SK-N-SH (cell line): ENCODE measurements around the gene DACT2. TPM values are rescaled to one million over a fixed set of nuclear protein-coding genes. Genes with fewer than 3 reads are reported as not detected.

Experiments
- CTCF ChIA-PET: fragments of 300-600, 350-600 bp; formaldehyde crosslinking; extraction: SDS; loops from one replicate; lab custom pipeline; 2021; lab: Yijun Ruan, JAX
- POLR2A ChIA-PET: fragments of 350-600 bp; sonication (Branson Sonifier 250); formaldehyde crosslinking; extraction: SDS; loops from one replicate; lab custom pipeline; 2020; ENCODE audit warnings: antibody characterized with exemption, inconsistent platforms; lab: Yijun Ruan, JAX
- DNase-seq: peaks from one replicate; pipeline ENCODE4 v3.0.0; 2012
- H2AFZ ChIP-seq: fragments of 200-600 bp; sonication (generic); 2 replicates; pipeline ENCODE4 v1.8.1; 2016; ENCODE audit warnings: antibody characterized with exemption, mild to moderate bottlenecking, low read depth
- H3F3A ChIP-seq: fragments of 200-600 bp; sonication (generic); replicated peaks from 2 replicates; pipeline ENCODE3; 2016; ENCODE audit warnings: antibody characterized with exemption, mild to moderate bottlenecking; ENCODE audit not compliant: insufficient read depth
- H3K27ac ChIP-seq, 2 experiments: fragments of 200-500 bp in 1 of 2; fragments of 200-600 bp in 1 of 2; sonication (Bioruptor generic) in 1 of 2; sonication (generic), shearing (Covaris generic) in 1 of 2; 2 replicates each; pipeline versions ENCODE4 v1.5.1 to v1.6.1; 2014 to 2016; ENCODE audit warnings: low read depth in 2 of 2, inconsistent platforms in 1 of 2, low read length in 1 of 2, mild to moderate bottlenecking in 1 of 2, mixed read lengths in 1 of 2
- H3K27me3 ChIP-seq: fragments of 200-600 bp; sonication (generic), shearing (Covaris generic); 2 replicates; pipeline ENCODE4 v1.6.1; 2016; ENCODE audit warnings: mixed run types; ENCODE audit not compliant: insufficient read depth
- H3K36me3 ChIP-seq, 2 experiments: fragments of 200-500 bp in 1 of 2; fragments of 200-600 bp in 1 of 2; sonication (Bioruptor generic) in 1 of 2; sonication (generic) in 1 of 2; replicated peaks in 1 of 2; 2 replicates each; pipeline versions ENCODE3 to v1.5.1; 2014 to 2016; ENCODE audit warnings: low read length in 1 of 2, mild to moderate bottlenecking in 1 of 2; ENCODE audit not compliant: insufficient read depth in 2 of 2, control insufficient read depth in 1 of 2
- H3K4me1 ChIP-seq, 2 experiments: fragments of 200-500 bp in 1 of 2; fragments of 200-600 bp in 1 of 2; sonication (Bioruptor generic) in 1 of 2; sonication (generic), shearing (Covaris generic) in 1 of 2; 2 replicates each; pipeline versions ENCODE4 v1.5.1 to v1.6.1; 2014 to 2016; ENCODE audit warnings: low read depth in 1 of 2, low read length in 1 of 2, mixed run types in 1 of 2; ENCODE audit not compliant: insufficient read depth in 2 of 2, control insufficient read depth in 1 of 2
- H3K4me2 ChIP-seq: fragments of 200-600 bp; sonication (generic), shearing (Covaris generic); 2 replicates; pipeline ENCODE4 v1.6.1; 2017; ENCODE audit warnings: mixed run types
- H3K4me3 ChIP-seq, 2 experiments: fragments of 200-500 bp in 1 of 2; fragments of 200-600 bp in 1 of 2; sonication (Bioruptor generic) in 1 of 2; sonication (generic), shearing (Covaris generic) in 1 of 2; 2 replicates each; pipeline versions ENCODE4 v1.5.1 to v1.8.1; 2014 to 2016; ENCODE audit warnings: low read depth in 2 of 2, inconsistent platforms in 1 of 2, low read length in 1 of 2, mild to moderate bottlenecking in 1 of 2, mixed read lengths in 1 of 2, moderate library complexity in 1 of 2
- H3K79me2 ChIP-seq: fragments of 200-600 bp; sonication (generic); 2 replicates; pipeline ENCODE4 v1.8.1; 2017; ENCODE audit warnings: mild to moderate bottlenecking; ENCODE audit not compliant: insufficient read depth
- H3K9ac ChIP-seq: fragments of 200-600 bp; sonication (generic); 2 replicates; pipeline ENCODE4 v1.6.1; 2017; ENCODE audit warnings: mixed run types
- H3K9me2 ChIP-seq: fragments of 200-600 bp; sonication (generic); 2 replicates; pipeline ENCODE4 v1.6.1; 2017; ENCODE audit warnings: mixed run types
- H3K9me3 ChIP-seq: fragments of 200-600 bp; sonication (generic); 2 replicates; pipeline ENCODE4 v1.6.1; 2017; ENCODE audit warnings: mixed run types, mild to moderate bottlenecking, moderate library complexity
- H4K20me1 ChIP-seq: fragments of 200-600 bp; sonication (generic); 2 replicates; pipeline ENCODE4 v1.6.1; 2017; ENCODE audit warnings: mild to moderate bottlenecking, mixed run types; ENCODE audit not compliant: insufficient read depth
- CHD2 ChIP-seq: fragments of 150-350 bp; IDR thresholded peaks from 2 replicates; pipeline ENCODE4 v1.6.1; 2018; ENCODE audit warnings: low read length; ENCODE audit not compliant: partially characterized antibody
- CTCF ChIP-seq: fragments of 200-600 bp; sonication (generic); IDR thresholded peaks from 2 replicates; pipeline ENCODE4 v1.6.1; 2017; ENCODE audit warnings: antibody characterized with exemption, mild to moderate bottlenecking, moderate library complexity
- EP300 ChIP-seq, 2 experiments: IDR thresholded peaks; 2 replicates each; pipeline versions ENCODE4 v1.4.0 to v1.6.1; 2012; ENCODE audit warnings: borderline replicate concordance in 1 of 2, low read depth in 1 of 2, low read length in 1 of 2
- FOSL2 ChIP-seq: IDR thresholded peaks from 2 replicates; pipeline ENCODE4 v1.4.0; 2012; ENCODE audit warnings: low read depth, mild to moderate bottlenecking, moderate library complexity, borderline replicate concordance
- FOXM1 ChIP-seq: IDR thresholded peaks from 2 replicates; pipeline ENCODE4 v1.4.0; 2012; ENCODE audit warnings: low read depth, mild to moderate bottlenecking
- GABPA ChIP-seq: IDR thresholded peaks from 2 replicates; pipeline ENCODE4 v1.4.0; 2012; ENCODE audit warnings: low read depth, mild to moderate bottlenecking
- JUND ChIP-seq: IDR thresholded peaks from 2 replicates; pipeline ENCODE4 v1.4.0; 2012
- NFIC ChIP-seq: IDR thresholded peaks from 2 replicates; pipeline ENCODE4 v1.4.0; 2012; ENCODE audit warnings: borderline replicate concordance
- NRF1 ChIP-seq: IDR thresholded peaks from 2 replicates; pipeline ENCODE4 v1.6.1; 2012; ENCODE audit warnings: low read depth, mild to moderate bottlenecking, low read length
- POLR2AphosphoS5 ChIP-seq: IDR thresholded peaks from 2 replicates; pipeline ENCODE4 v1.6.1; 2012; ENCODE audit warnings: low read depth, low read length
- RAD21 ChIP-seq: IDR thresholded peaks from 2 replicates; pipeline ENCODE4 v1.6.1; 2012; ENCODE audit warnings: mild to moderate bottlenecking, low read length
- RCOR1 ChIP-seq: fragments of 150-350 bp; IDR thresholded peaks from 2 replicates; pipeline ENCODE4 v1.6.1; 2017; ENCODE audit warnings: antibody characterized with exemption, low read length
- RFX5 ChIP-seq: IDR thresholded peaks from 2 replicates; pipeline ENCODE4 v1.6.1; 2012; ENCODE audit warnings: mild to moderate bottlenecking, improper control_type of control experiment, low read length
- RXRA ChIP-seq: IDR thresholded peaks from 2 replicates; pipeline ENCODE4 v1.4.0; 2012; ENCODE audit warnings: low read depth, mild to moderate bottlenecking, borderline replicate concordance
- SIN3A ChIP-seq: IDR thresholded peaks from 2 replicates; pipeline ENCODE4 v1.6.1; 2012; ENCODE audit warnings: low read depth, mild to moderate bottlenecking, low read length, moderate library complexity, borderline replicate concordance
- SMC3 ChIP-seq: IDR thresholded peaks from 2 replicates; pipeline ENCODE4 v1.6.1; 2012; ENCODE audit warnings: low read depth, low read length, improper control_type of control experiment
- TCF12 ChIP-seq: IDR thresholded peaks from 2 replicates; pipeline ENCODE4 v1.4.0; 2012
- ZBTB33 ChIP-seq: IDR thresholded peaks from 2 replicates; pipeline ENCODE4 v1.4.0; 2012; ENCODE audit warnings: low read depth, borderline replicate concordance
- WGBS: methylation state at CpG from one replicate; pipeline ENCODE4 v1.1.6; 2017; ENCODE audit warnings: low lambda C conversion rate; 5-methylcytosine and 5-hydroxymethylcytosine counted together
- polyA plus RNA-seq, 3 experiments: library from polyadenylated mRNA; depleted of rRNA; stranded (reverse); fragments of >200 nt; gene quantifications; 2 replicates each; pipeline ENCODE4 v1.2.3, GENCODE V29; 2012
- TF ChIP-seq, protein P1 (sequence below): IDR thresholded peaks from 2 replicates; pipeline ENCODE4 v1.6.1; 2012; ENCODE audit warnings: mild to moderate bottlenecking, low read depth, low read length, moderate library complexity
- TF ChIP-seq, protein P2 (sequence below): fragments of 150-350 bp; IDR thresholded peaks from 2 replicates; pipeline ENCODE4 v1.6.1; 2017; ENCODE audit warnings: antibody characterized with exemption, low read length, low read depth, borderline replicate concordance
- TF ChIP-seq, protein P3 (sequence below): fragments of 150-350 bp; IDR thresholded peaks from 2 replicates; pipeline ENCODE4 v1.6.1; 2016; ENCODE audit warnings: mild to moderate bottlenecking, low read depth, low read length

The DACT2 gene
- polyA plus RNA-seq, 1 of the 3 experiments (the other 2 are of a cell fraction), result not detected

- TF ChIP-seq NRF1 (no peak), FOXM1 (no peak), NFIC (no peak), RFX5 (no peak)
- TF ChIP-seq, protein P1, sequence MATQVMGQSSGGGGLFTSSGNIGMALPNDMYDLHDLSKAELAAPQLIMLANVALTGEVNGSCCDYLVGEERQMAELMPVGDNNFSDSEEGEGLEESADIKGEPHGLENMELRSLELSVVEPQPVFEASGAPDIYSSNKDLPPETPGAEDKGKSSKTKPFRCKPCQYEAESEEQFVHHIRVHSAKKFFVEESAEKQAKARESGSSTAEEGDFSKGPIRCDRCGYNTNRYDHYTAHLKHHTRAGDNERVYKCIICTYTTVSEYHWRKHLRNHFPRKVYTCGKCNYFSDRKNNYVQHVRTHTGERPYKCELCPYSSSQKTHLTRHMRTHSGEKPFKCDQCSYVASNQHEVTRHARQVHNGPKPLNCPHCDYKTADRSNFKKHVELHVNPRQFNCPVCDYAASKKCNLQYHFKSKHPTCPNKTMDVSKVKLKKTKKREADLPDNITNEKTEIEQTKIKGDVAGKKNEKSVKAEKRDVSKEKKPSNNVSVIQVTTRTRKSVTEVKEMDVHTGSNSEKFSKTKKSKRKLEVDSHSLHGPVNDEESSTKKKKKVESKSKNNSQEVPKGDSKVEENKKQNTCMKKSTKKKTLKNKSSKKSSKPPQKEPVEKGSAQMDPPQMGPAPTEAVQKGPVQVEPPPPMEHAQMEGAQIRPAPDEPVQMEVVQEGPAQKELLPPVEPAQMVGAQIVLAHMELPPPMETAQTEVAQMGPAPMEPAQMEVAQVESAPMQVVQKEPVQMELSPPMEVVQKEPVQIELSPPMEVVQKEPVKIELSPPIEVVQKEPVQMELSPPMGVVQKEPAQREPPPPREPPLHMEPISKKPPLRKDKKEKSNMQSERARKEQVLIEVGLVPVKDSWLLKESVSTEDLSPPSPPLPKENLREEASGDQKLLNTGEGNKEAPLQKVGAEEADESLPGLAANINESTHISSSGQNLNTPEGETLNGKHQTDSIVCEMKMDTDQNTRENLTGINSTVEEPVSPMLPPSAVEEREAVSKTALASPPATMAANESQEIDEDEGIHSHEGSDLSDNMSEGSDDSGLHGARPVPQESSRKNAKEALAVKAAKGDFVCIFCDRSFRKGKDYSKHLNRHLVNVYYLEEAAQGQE, result no peak
Observed at GRCh38 chr6:168260420-168260987, 59.1 kb downstream of the DACT2 start (continued).

GRCh38 chr6:168258795-168259194 is 60.8 kb downstream of the DACT2 start:
- Histone ChIP-seq H3K9me3 (no peaks in the 10 kb centered on the region), H3K36me3 (no peaks in the 10 kb centered on the region), H3F3A (no peaks in the 10 kb centered on the region), H3K9ac (no peak overlapping the region), H3K4me3 (no peak overlapping the region), H3K27ac (no peak overlapping the region), H3K4me2 (no peak overlapping the region), H4K20me1 (no peaks in the 10 kb centered on the region), H2AFZ (no peak overlapping the region), H3K27me3 (no peaks in the 10 kb centered on the region), H3K9me2 (no peaks in the 10 kb centered on the region), H3K4me1 (peaks cover 0 to 2% of the 10 kb centered on the region in 2 experiments; a peak in 1 of 4 replicates), H3K79me2 (no peaks in the 10 kb centered on the region)
- DNase-seq, result no peak
- POLR2A ChIA-PET, result no interaction called here
- CTCF ChIA-PET, result no interaction called here
- TF ChIP-seq NFIC (no peak), RXRA (no peak), CTCF (no peak), RCOR1 (no peak), SMC3 (no peak), ZBTB33 (no peak), RAD21 (no peak), EP300 (IDR thresholded peaks at IDR 0.05; ENCODE audit: borderline replicate concordance in 1 of 2, low read depth in 1 of 2, low read length in 1 of 2) (no peak), GABPA (no peak), FOSL2 (no peak), CHD2 (no peak), RFX5 (no peak), TCF12 (no peak), JUND (no peak), NRF1 (no peak), SIN3A (no peak), POLR2AphosphoS5 (no peak)
- TF ChIP-seq, protein P2, sequence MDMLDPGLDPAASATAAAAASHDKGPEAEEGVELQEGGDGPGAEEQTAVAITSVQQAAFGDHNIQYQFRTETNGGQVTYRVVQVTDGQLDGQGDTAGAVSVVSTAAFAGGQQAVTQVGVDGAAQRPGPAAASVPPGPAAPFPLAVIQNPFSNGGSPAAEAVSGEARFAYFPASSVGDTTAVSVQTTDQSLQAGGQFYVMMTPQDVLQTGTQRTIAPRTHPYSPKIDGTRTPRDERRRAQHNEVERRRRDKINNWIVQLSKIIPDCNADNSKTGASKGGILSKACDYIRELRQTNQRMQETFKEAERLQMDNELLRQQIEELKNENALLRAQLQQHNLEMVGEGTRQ, result no peak
- TF ChIP-seq, protein P3, sequence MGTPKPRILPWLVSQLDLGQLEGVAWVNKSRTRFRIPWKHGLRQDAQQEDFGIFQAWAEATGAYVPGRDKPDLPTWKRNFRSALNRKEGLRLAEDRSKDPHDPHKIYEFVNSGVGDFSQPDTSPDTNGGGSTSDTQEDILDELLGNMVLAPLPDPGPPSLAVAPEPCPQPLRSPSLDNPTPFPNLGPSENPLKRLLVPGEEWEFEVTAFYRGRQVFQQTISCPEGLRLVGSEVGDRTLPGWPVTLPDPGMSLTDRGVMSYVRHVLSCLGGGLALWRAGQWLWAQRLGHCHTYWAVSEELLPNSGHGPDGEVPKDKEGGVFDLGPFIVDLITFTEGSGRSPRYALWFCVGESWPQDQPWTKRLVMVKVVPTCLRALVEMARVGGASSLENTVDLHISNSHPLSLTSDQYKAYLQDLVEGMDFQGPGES, result no peak
- WGBS, result 67% methylated on average over 15 of the region's 15 CpGs
